NCI-H748 (cell line): ENCODE data around the gene REEP3.

Experiments used
- DNase-seq: peaks from one replicate; lab custom pipeline; 2025; ENCODE audit not compliant: unreplicated experiment; lab: John Stamatoyannopoulos, UW

REEP3 gene

DNA sequence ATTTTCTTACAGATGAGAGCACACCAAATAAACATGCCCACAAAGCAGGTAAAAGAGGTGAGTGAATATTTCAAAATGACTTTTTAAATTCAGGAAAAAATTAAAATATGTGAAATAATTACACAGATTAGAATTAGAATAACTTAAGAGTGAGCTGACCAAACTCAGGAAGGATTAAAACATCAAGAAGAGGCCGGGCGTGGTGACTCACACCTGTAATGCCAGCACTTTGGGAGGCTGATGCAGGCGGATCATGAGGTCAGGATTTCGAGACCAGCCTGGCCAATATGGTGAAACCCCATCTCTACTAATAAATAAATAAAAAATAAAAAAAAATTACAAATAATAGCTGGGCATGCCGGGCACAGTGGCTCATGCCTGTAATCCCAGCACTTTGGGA is 140.1 kb downstream of the REEP3 start:
- no peak for DNase-seq

- peak; percentile 73 for DNase-seq
Measured at GRCh38 chr10:63664341-63664885, 143.2 kb downstream of the REEP3 start.

DNA sequence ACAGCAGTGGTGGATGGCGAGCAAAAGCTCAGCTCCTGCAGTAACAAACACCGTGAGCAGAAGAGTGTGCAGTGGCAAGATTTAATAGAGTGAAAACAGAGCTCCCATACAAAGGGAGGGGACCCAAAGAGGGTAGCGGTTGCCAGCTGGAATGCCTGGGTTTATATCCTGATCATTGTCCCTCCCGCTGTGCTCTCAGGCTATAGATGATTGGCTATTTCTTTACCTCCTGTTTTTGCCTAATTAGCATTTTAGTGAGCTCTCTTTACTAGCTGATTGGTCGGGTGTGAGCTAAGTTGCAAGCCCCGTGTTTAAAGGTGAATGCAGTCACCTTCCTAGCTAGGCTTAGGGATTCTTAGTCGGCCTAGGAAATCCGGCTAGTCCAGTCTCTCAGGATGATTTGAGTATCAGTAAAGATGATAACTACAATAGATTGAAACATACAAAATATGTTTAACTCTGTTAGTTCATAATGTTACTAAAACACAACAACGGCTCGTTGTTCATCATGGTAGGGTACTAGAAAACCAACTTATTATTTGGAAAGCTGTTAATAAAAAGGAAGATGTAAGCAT is 143.9 kb downstream of the REEP3 start:
- DNase-seq, result peak; percentile 76

DNA sequence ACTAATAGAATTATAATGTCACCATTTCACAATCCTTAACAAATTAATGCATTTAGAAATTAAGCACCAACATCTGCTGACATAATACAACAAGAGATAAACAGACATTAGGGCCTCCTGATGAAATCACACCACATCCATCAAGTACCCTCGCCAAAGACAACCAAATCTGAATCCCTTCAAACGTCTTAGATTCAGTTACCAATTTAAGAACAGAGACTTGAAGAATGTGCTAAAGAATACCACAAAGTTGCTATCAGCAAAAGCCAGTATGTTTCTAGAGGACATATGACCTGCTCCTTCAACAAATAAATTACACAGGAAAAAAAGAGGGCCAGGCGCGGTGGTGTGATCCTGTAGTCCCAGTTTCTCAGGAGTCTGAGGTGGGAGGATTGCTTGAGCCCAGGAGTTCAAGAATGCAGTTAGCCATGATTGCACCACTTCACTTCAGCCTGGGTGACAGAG is 144.5 kb downstream of the REEP3 start:
- DNase-seq, result no peak

- DNase-seq, result no peak
Measured at GRCh38 chr10:63666836-63667383, 145.7 kb downstream of the REEP3 start.

- DNase-seq, result no peak
Measured at GRCh38 chr10:63667596-63668480, 146.6 kb downstream of the REEP3 start.

DNA sequence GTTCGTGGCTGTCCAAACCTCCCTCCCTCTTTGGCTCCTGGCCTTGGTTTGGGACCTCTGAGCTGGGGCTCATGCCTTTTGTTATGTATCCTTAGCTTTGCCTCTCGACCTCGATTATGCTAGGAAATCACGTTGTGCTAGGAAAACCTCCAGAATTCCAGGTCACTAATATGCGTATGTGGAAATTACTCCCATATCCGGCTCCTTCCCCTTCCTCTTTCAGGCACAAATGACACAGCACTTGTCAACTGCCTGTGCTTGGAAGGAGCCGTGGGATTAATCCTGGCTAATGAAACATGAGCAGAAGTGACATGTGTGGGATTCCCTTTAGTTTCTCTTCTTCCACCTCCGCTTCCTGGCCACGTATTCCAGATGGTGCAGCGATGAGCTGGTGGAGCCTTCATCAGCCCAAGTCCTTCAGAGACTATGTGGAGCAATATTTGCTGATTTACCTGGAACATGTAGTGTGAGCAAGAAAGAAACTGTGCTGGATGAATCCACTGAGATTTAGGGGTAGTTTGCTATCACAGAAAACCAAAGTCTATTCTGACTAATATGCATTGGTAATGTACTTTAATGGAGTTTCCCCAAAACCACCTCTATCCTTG is 149.2 kb downstream of the REEP3 start:
- no peak for DNase-seq

GRCh38 chr10:63671317-63671937 is 150.2 kb downstream of the REEP3 start:
- DNase-seq, result no peak

DNA sequence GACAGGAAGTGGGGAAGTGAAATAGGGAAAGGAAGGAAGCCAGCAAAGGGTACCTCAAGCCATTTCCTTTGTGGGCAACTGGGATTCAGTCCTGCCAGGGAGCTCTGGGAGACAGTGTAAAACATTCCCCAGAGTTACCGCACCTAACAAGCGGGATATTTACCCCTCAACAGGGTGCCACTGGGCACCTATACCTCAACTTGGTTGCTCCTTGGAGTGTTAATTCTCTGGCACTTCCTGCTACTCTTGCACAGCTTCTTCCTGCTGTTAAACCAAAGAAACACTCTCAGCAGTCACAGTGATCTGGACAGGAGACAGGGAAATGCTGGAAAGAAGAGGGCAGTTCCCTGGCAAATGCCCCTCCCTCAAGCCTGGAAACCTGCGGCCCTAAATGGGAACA is 151.3 kb downstream of the REEP3 start:
- DNase-seq, result no peak

GRCh38 chr10:63673246-63673645 is 152.0 kb downstream of the REEP3 start:
- DNase-seq, result no peak

GRCh38 chr10:63673846-63674245 is 152.6 kb downstream of the REEP3 start:
- no peak for DNase-seq
